Mucosa of rectum (tissue), 2 donors: ENCODE measurements around the gene BTBD8.

ENCODE experiments used
- H3K27ac ChIP-seq, 2 donors: one replicate each; pipeline ENCODE4 v1.7.0; 2013; ENCODE audit warnings: inconsistent platforms in 2 of 2, low read depth in 2 of 2, low read length in 2 of 2
- H3K27me3 ChIP-seq, 2 donors: one replicate each; pipeline ENCODE4 v1.7.0; 2013; ENCODE audit warnings: low read length in 2 of 2; ENCODE audit not compliant: control insufficient read depth in 2 of 2, insufficient read depth in 2 of 2
- H3K36me3 ChIP-seq, 2 donors: one replicate each; pipeline ENCODE4 v1.7.0; 2013; ENCODE audit warnings: low read length in 2 of 2; ENCODE audit not compliant: control insufficient read depth in 2 of 2, insufficient read depth in 2 of 2
- H3K4me1 ChIP-seq, 2 donors: one replicate each; pipeline ENCODE4 v1.7.0; 2013; ENCODE audit warnings: low read length in 2 of 2, mild to moderate bottlenecking in 1 of 2; ENCODE audit not compliant: control insufficient read depth in 2 of 2, insufficient read depth in 2 of 2
- H3K4me3 ChIP-seq, 2 donors: one replicate each; pipeline ENCODE4 v1.7.0; 2013; ENCODE audit warnings: low read length in 2 of 2
- H3K9ac ChIP-seq, 2 donors: one replicate each; pipeline ENCODE4 v1.7.0; 2013; ENCODE audit warnings: low read length in 2 of 2, low read depth in 1 of 2, mild to moderate bottlenecking in 1 of 2
- H3K9me3 ChIP-seq, 2 donors: one replicate each; pipeline ENCODE4 v1.7.0; 2013; ENCODE audit warnings: low read length in 2 of 2; ENCODE audit not compliant: control insufficient read depth in 2 of 2
- donor health status: healthy.
- donor health status: Normal muscosa, but diverticular disease.

Gene BTBD8

DNA sequence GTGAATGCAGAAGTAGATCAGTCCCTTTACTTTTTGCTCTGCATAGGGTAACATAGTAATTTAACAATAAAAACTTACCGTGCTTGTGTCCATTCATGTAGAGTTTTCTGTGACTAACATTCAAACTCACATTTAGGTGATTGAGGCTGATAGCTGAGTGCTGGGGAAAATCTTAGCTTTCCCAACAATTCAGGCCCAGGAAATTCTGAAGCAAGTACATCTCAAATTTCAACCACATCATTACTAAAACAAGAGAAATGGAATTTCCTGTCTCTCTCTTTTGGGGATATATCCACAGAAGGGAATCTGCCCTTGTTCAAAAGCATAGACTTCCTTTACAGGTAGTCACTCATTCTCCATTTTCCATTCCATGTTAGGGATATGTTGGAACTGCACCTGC lies 104.5 kb downstream of the BTBD8 start:
- Histone ChIP-seq H3K27ac (no peak overlapping the region), H3K4me3 (no peak overlapping the region), H3K9ac (no peak overlapping the region), H3K27me3 (no peaks in the 10 kb centered on the region), H3K4me1 (no peaks in the 10 kb centered on the region), H3K36me3 (peaks cover 3% of the 10 kb centered on the region in 2 donors), H3K9me3 (no peaks in the 10 kb centered on the region)

DNA sequence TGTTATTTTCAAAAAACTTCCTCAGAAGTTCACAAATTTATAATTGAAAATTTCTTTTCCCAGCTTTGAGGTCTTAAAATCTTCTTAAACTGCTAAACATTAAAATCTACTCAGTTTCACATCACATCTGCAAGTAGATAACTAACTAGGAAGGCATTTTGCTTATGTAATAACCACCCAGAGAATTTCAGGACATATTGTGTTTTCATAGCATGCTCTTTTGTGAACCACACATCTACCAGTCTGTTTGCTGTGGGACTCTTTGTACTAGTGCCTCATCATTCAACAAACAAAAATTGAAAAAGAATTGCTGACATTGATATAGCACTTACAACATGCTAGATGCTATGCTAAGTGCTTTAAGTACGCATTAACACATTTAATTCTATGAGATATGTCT lies 105.9 kb downstream of the BTBD8 start:
- H3K4me3 ChIP-seq: no peak overlapping the region

GRCh38 chr1:92188436-92189255 lies 108.5 kb downstream of the BTBD8 start:
- H3K27ac ChIP-seq: no peak overlapping the region
- H3K27me3 ChIP-seq: no peaks in the 10 kb centered on the region
- H3K9me3 ChIP-seq: no peaks in the 10 kb centered on the region

More for the DNA sequence above, 105.9 kb downstream of the BTBD8 start:
- Histone ChIP-seq H3K27ac (no peak overlapping the region), H3K9ac (no peak overlapping the region), H3K4me1 (no peaks in the 10 kb centered on the region), H3K36me3 (no peaks in the 10 kb centered on the region), H3K9me3 (no peaks in the 10 kb centered on the region), H3K27me3 (no peaks in the 10 kb centered on the region)

DNA sequence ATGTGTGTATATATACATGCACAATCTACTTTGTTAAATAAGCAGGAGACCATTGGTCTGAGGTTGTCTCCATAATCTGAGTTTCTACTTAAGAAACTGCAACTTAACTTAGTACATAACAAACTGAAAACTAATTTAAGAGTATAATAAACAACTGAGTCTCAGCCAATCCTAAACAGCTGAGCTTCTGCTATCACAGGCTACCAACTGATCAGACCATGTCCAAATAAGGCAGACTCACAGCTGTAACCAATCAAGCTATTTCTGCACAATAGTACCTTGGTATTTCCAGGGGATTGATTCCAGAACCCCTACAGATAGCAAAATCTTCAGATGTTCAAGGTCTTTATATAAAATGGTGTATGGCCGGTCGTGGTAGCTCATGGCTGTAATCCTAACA lies 111.6 kb downstream of the BTBD8 start:
- Histone ChIP-seq H3K4me1 (no peaks in the 10 kb centered on the region), H3K27me3 (no peaks in the 10 kb centered on the region), H3K9ac (no peak overlapping the region), H3K9me3 (no peaks in the 10 kb centered on the region), H3K36me3 (no peaks in the 10 kb centered on the region), H3K27ac (no peak overlapping the region), H3K4me3 (no peak overlapping the region)

More at GRCh38 chr1:92188436-92189255, 108.5 kb downstream of the BTBD8 start:
- no peak overlapping the region for H3K4me3 ChIP-seq
- H3K4me1 ChIP-seq: no peaks in the 10 kb centered on the region
- H3K9ac ChIP-seq: no peak overlapping the region
- H3K36me3 ChIP-seq: no peaks in the 10 kb centered on the region

GRCh38 chr1:92192246-92192645 lies 112.1 kb downstream of the BTBD8 start:
- Histone ChIP-seq H3K4me3 (no peak overlapping the region), H3K36me3 (no peaks in the 10 kb centered on the region), H3K27ac (no peak overlapping the region), H3K4me1 (no peaks in the 10 kb centered on the region), H3K27me3 (no peaks in the 10 kb centered on the region), H3K9me3 (no peaks in the 10 kb centered on the region), H3K9ac (no peak overlapping the region)

GRCh38 chr1:92194511-92194910 lies 114.4 kb downstream of the BTBD8 start:
- H3K4me1 ChIP-seq: no peaks in the 10 kb centered on the region
- H3K27ac ChIP-seq: no peak overlapping the region
- no peaks in the 10 kb centered on the region for H3K27me3 ChIP-seq
- no peak overlapping the region for H3K9ac ChIP-seq
- H3K9me3 ChIP-seq: no peaks in the 10 kb centered on the region
- H3K4me3 ChIP-seq: no peak overlapping the region
- no peaks in the 10 kb centered on the region for H3K36me3 ChIP-seq

DNA sequence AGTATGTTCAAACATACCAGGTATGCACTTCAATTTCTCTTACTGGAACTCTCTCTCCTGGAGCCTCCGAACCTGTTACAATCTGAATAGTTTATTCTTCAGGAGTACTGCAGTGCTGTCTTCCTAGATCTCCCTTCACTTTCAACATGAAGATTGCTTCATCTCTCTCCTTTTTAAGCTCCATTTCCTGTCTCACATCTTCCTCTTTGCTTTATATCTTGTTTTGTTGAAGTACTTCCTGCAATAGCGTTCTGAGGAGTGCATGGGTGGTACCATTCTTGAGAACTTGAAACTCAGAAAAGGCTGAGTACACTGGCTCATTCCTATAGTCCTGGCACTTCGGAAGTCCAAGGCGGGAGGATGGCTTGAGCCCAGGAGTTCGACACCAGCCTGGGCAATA lies 121.8 kb downstream of the BTBD8 start:
- no peak overlapping the region for H3K4me3 ChIP-seq
- H3K9ac ChIP-seq: no peak overlapping the region
- no peaks in the 10 kb centered on the region for H3K36me3 ChIP-seq
- peaks cover 0 to 1% of the 10 kb centered on the region in 2 donors for H3K9me3 ChIP-seq
- no peaks in the 10 kb centered on the region for H3K4me1 ChIP-seq
- no peak overlapping the region for H3K27ac ChIP-seq
- H3K27me3 ChIP-seq: no peaks in the 10 kb centered on the region

GRCh38 chr1:92203105-92203504 lies 123.0 kb downstream of the BTBD8 start:
- Histone ChIP-seq H3K27me3 (no peaks in the 10 kb centered on the region), H3K27ac (no peak overlapping the region), H3K36me3 (no peaks in the 10 kb centered on the region), H3K4me3 (no peak overlapping the region), H3K4me1 (no peaks in the 10 kb centered on the region), H3K9ac (no peak overlapping the region), H3K9me3 (peaks cover 0 to 1% of the 10 kb centered on the region in 2 donors)

DNA sequence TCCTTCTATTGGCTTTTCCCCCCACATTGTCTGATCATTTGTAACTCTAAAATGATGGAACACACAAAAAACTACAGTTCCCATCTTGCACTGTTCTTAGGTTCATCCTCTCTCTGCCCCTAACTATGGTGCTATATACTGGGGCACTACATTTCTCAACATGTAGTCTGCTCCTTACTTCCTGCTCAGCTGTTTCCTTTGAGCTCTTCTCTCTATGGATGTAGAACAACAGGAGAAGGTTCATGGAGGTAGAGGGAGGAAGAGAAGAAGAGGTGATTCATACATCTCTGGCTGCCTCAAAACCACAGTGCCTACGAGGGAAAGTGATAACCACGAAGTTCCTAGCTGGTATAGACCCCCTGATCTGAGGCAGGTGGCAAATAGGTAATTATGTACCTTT lies 130.6 kb downstream of the BTBD8 start:
- no peak overlapping the region for H3K27ac ChIP-seq
- no peaks in the 10 kb centered on the region for H3K4me1 ChIP-seq
- H3K27me3 ChIP-seq: no peaks in the 10 kb centered on the region
- no peak overlapping the region for H3K4me3 ChIP-seq
- H3K9ac ChIP-seq: no peak overlapping the region
- H3K9me3 ChIP-seq: peaks cover 0 to 1% of the 10 kb centered on the region in 2 donors
- H3K36me3 ChIP-seq: no peaks in the 10 kb centered on the region

- Histone ChIP-seq H3K4me1 (no peaks in the 10 kb centered on the region), H3K27me3 (no peaks in the 10 kb centered on the region), H3K9me3 (peaks cover 0 to 1% of the 10 kb centered on the region in 2 donors), H3K36me3 (no peaks in the 10 kb centered on the region), H3K9ac (no peak overlapping the region), H3K4me3 (no peak overlapping the region), H3K27ac (no peak overlapping the region)
Observed at GRCh38 chr1:92211166-92211565, 131.0 kb downstream of the BTBD8 start.
